GM21526 (cell line): Measurements from ENCODE around the gene TNFRSF1B.

ENCODE experiments used
- ATAC-seq: cut with Tn5 transposase; IDR thresholded peaks from one replicate; pipeline ENCODE4 v1.9.1; 2021; ENCODE audit warnings: moderate library complexity; ENCODE audit not compliant: unreplicated experiment, low FRiP score

Gene TNFRSF1B

DNA sequence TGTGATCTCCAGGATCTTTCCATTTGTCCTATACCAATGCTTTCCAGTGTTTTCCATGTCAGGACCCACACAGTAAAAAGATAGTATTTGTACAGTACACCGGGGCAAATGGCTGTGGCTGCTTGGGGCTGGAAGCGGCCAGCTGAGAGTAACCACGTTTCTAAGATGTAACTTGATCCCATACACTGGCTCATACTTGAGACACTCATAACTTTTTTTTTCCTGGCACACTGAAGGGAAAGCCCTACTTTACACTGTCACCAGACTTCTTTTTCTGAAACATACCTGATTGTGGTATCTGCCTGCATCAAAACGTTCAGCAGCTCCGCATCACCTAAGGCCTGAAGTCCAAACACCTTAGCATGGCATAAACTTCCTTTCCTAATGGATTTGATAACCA lies 84.7 kb downstream of the TNFRSF1B start:
- no peak for ATAC-seq

DNA sequence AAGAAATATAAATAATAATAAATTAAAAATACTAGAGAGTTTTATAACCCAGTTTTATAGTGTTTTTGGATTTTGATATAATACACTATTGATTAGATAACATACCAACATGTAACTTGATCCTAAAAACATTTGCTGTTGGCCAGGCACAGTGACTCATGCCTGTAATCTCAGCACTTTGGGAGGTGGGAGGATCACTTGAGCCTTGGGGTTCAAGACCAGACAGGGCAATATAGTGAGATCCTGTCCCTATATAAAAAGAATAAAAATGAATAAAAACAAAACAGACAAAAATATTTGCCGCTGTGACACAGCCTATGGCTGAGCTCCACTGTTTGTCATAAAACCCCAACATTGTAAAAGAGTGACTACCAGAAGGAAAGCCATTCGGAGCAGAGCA lies 89.1 kb downstream of the TNFRSF1B start:
- ATAC-seq: no peak

DNA sequence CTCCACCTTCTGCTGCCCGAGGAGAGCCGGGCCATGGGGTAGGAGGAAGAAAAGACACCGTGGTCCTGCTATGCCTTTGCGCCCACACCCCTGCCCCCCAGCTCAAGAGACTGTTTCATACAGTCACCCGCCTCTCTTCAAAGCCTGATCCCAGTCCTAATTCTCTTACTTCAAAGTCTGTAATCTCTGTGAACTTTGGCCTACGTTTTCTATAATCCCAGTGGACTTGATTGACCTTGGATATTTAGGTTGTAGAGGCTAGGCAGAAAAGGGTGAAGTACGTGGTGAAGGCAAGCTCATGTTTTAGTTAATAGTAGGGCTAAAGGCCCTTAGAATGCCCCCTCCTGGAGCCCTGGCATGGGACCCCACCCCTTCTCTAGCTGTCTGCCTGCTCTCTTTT lies 91.5 kb downstream of the TNFRSF1B start:
- ATAC-seq: no peak
